Measurements from ENCODE around the gene CLMN.

The CLMN gene

DNA sequence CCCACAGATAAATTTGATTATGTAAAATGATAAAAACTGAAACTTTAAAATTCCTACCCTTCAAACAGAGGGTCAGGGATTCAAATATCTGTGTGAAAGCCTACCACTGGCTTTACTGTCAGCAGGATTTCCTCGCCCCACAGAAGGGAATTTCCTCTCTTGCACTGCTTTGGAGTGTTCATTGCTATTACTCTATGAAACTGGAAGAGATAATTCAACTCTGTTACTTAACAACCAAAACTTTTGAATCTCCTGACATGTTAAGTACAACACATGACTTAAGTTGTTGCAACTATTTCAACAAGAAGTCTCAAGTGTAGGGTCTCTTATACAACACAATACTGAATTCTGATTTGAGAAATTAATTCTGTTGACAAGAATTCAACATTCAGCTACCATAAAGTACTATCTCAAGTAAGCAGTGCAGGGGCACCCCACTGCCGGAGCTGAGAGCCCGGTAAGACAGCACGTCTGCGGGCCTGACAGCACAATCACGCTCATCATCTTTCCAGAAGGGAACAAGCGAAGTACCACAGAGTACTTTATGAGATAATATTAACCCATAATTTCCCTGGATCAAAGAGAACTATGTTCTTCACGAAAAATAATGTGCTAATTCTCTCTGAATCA is 185.3 kb downstream of the CLMN start:
- no peak for DNase-seq (ENCODE audit: low spot score)

DNA sequence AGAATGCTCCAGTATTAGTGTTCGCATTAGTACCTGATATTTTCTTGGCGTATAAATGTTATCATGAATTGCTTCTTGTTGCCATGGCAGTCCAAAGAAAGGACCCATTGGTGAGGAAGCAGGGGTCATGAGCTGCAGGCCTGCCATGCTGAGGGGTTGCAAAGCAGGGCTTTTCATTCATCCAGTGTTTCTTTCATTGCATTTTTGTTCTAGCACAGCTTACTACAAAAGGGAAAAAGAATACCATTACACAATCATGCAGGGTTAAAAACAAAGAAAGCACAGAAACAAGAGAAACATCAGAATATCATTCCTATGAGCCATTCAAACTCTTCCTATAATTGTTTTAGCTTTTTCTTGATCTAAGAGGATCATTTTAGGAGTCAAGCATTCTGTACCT is 186.4 kb downstream of the CLMN start:
- no peak for DNase-seq (ENCODE audit: low spot score)

DNA sequence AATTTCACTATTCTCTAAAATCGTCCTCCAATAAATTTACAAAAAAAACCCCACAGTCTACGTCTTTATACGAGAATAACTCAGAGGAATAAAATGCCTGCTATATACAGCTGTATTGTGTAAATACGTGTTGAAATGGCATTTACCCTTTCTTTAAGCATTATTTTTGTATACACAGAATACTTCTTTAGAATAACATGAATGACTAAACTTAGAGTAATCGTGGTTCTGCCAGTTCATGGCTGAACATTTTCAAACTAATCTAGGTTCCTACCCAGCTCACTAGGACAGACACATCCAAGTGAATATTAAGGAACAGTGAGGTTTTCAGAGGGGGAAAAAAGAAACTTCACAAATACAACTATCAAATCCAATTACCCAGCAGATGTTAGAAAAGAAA is 186.9 kb downstream of the CLMN start:
- DNase-seq (ENCODE audit: low spot score) = no peak

Measured in HuH-7 (cell line).